Lower leg skin (tissue), 3 donors: Measurements from ENCODE around the gene ACSL6.

Experiments
- CTCF ChIP-seq, 3 donors: fragments of 450-650 bp; IDR thresholded peaks; one replicate each; pipeline ENCODE4 v1.5.1; 2016; ENCODE audit warnings: antibody characterized with exemption in 3 of 3, mild to moderate bottlenecking in 3 of 3, moderate library complexity in 2 of 3
- POLR2A ChIP-seq, 2 donors: fragments of 450-650 bp; IDR thresholded peaks; one replicate each; pipeline ENCODE4 v1.6.1; 2016 to 2017; ENCODE audit warnings: antibody characterized with exemption in 2 of 2, mild to moderate bottlenecking in 1 of 2, moderate library complexity in 1 of 2

- TF ChIP-seq POLR2A (IDR thresholded peaks at IDR 0.05) (no peak), CTCF (IDR thresholded peaks at IDR 0.05) (no peak)
Observed at GRCh38 chr5:131991593-131992324, 19.7 kb downstream of the ACSL6 start.
